ENCODE results near the gene SMTN. TPM values are rescaled to one million over a fixed set of nuclear protein-coding genes. Genes with fewer than 3 reads are reported as not detected.

SMTN gene
- total RNA-seq, 1 donor from 2014 or later, result 40.8 TPM

GRCh38 chr22:31088233-31088986 is 7.3 kb downstream of the SMTN start:
- Mint-ChIP-seq H3K36me3 (ENCODE audit: insufficient read depth) (no peaks in the 10 kb centered on the region), H3K27me3 (no peaks in the 10 kb centered on the region), H3K4me1 (ENCODE audit: low read depth) (peaks cover 12% of the 10 kb centered on the region), H3K4me3 (ENCODE audit: low read depth) (no peak overlapping the region), H3K27ac (no peak overlapping the region), H3K9me3 (ENCODE audit: low read depth) (no peaks in the 10 kb centered on the region)
- DNase-seq (ENCODE audit: low spot score, unreplicated experiment), result no peak
- TF ChIP-seq CTCF (IDR thresholded peaks at IDR 0.05; ENCODE audit: unreplicated experiment), result no peak

DNA sequence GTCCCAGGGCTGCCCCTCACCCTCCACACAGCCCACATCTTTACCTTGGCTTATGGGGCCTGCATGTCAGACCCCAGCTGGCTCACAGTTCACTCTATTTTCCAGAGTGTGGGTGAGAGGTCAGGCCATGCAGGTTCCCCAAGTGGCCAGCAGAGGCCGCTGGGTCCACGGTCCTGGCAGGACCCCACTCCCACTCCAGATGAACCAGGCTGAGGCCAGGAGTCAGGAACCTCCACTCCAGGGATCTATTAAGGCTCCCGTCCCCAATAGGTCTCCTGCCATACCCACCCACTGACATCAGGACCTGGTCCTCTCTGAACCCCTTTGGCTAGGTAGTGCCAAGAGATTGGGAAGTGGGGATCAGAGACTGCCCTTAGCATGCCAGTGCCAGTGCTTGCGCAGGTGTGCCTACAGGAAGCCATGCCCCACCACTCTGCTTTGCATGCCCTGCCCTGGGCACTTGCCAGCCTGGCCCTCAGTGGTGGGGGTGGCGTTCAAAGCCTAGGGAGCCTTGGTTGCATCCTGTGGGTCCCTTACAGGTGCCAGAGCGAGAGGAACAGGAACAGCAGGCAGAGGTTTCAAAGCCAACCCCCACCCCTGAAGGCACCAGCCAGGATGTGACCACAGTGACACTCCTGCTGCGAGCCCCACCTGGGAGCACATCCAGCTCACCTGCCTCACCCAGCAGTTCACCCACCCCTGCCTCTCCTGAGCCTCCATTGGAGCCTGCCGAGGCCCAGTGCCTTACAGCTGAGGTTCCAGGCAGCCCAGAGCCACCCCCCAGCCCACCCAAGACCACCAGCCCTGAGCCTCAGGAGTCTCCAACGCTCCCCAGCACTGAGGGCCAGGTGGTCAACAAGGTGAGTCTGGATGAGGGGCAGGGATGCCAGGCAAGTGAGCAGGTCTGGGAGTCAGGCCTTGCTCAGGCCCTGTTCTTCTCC is 8.3 kb downstream of the SMTN start:
- H3K4me3 Mint-ChIP-seq (ENCODE audit: low read depth), result no peak overlapping the region

GRCh38 chr22:31090217-31091085 is 9.3 kb downstream of the SMTN start:
- Mint-ChIP-seq H3K27ac (no peak overlapping the region), H3K4me3 (ENCODE audit: low read depth) (no peak overlapping the region), H3K4me1 (ENCODE audit: low read depth) (no peaks in the 10 kb centered on the region), H3K9me3 (ENCODE audit: low read depth) (no peaks in the 10 kb centered on the region), H3K36me3 (ENCODE audit: insufficient read depth) (peaks cover 2% of the 10 kb centered on the region), H3K27me3 (no peaks in the 10 kb centered on the region)
- no peak for DNase-seq (ENCODE audit: low spot score, unreplicated experiment)
- no peak for TF ChIP-seq CTCF (IDR thresholded peaks at IDR 0.05; ENCODE audit: unreplicated experiment)

More for the DNA sequence above, 8.3 kb downstream of the SMTN start:
- DNase-seq (ENCODE audit: low spot score, unreplicated experiment), result no peak
- TF ChIP-seq CTCF (IDR thresholded peaks at IDR 0.05; ENCODE audit: unreplicated experiment), result peak; percentile 70
- Mint-ChIP-seq H3K4me1 (ENCODE audit: low read depth) (peaks cover 2% of the 10 kb centered on the region), H3K27me3 (no peaks in the 10 kb centered on the region), H3K9me3 (ENCODE audit: low read depth) (no peaks in the 10 kb centered on the region), H3K36me3 (ENCODE audit: insufficient read depth) (no peaks in the 10 kb centered on the region), H3K27ac (no peak overlapping the region)

DNA sequence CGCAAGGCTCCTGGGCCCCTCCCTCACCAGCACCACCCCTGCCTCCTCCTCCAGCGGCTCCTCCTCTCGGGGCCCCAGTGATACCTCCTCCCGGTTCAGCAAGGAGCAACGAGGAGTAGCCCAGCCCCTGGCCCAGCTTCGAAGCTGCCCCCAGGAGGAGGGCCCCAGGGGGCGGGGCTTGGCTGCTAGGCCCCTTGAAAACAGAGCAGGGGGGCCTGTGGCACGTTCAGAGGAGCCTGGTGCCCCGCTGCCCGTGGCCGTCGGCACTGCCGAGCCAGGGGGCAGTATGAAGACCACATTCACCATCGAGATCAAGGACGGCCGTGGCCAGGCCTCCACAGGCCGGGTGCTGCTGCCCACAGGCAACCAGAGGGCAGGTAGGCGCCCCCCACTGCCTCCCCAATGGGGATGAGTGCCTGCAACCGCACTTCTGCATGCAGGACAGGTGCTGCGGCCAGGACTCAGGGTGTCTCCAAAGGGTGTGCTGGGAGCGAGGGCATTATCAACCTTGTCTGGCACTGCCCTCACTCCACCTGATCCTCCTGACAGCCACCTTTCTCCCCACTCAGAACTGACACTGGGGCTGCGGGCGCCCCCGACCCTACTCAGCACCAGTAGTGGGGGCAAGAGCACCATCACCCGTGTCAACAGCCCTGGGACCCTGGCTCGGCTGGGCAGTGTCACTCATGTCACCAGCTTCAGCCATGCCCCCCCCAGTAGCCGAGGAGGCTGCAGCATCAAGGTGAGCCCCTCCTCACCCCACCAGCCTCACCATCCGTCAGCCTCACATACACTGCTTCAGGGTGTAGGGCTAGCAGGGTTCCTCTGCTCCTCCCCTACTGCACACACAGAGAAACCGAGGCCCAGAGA is 10.2 kb downstream of the SMTN start:
- no peak for DNase-seq (ENCODE audit: low spot score, unreplicated experiment)

More for the DNA sequence above, 10.2 kb downstream of the SMTN start:
- Mint-ChIP-seq H3K27me3 (no peaks in the 10 kb centered on the region), H3K4me1 (ENCODE audit: low read depth) (no peaks in the 10 kb centered on the region), H3K36me3 (ENCODE audit: insufficient read depth) (peaks cover 8% of the 10 kb centered on the region), H3K27ac (no peak overlapping the region), H3K9me3 (ENCODE audit: low read depth) (no peaks in the 10 kb centered on the region), H3K4me3 (ENCODE audit: low read depth) (no peak overlapping the region)
- no peak for TF ChIP-seq CTCF (IDR thresholded peaks at IDR 0.05; ENCODE audit: unreplicated experiment)
